ENCODE measurements around the gene PEMT.

PEMT gene

DNA sequence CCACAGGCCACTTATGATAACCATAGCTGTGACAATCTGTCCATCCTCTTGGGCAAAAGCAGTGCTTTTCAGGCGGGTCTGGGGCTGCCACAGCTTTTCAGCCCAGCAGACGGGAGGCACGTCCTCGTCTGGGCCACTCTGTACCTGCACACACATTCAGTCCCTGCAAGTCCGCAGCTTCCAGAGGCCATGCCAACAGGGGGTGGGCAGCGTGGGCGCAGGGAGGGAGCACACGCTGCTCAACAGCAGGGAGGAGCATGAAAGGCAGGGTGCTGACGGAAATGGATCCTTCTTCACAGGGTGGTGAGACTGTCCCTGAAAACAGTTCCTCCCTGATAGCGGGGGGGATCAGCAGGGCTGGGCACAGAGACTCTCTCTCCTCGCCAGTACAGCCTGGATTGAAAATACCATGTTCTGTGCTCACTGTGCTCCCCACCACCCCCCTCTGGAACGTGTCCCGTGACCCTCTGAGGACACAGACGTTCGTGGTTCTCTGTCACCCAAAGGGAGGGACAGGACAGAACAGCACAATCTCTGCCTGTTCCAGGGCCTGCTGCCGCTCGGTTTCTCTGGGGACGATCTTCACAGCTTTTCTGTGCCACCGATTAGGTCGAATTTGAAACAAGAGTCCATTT, 41.7 kb downstream of the PEMT start:
- DNase-seq: no peak

DNA sequence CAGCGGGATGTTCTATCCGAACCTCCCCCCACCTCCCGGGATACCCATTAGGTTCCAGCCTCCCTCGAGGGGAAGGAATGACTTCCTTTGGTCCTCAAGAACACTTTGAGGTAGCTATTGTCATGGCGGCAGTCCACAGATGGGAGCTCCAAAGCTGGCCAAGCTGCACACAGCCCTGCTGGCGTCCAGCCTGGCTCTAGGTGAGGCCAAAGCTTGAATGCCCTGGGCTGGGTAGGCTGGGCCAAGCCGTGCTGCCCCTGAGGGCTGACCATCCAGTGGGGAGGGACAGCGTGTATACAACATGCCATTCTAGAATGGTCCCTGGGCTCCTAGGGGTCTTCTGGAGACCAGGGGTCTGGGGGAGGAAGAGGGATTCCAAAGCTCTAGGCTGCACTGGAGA, 43.5 kb downstream of the PEMT start:
- no peak for DNase-seq

DNA sequence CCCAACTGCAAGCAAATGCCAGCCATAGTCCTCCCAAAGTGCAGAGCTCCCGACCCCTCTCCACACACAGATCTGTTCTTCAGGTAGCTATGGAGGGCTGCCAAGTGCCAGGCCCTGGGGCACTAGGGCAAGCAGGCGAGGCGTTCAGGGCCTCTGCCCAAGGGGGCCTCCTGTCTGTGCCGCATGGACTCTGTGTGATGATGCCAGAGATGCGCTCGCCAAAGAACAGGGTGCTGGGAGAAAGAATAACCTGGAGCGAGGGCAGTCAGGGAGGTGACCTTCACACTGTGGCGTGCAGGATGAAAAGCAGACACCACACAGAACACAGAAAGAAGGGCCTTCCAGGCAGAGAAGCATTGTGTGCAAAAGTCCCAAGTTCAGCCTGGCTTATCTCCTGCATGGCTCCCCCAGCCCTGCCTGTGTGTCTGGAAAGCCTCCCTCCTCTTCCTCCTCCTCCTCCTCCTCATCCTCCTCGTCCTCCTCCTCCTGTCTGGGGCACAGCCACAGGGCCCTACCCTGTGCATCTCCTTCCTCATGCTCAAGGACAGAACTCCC, 44.2 kb downstream of the PEMT start:
- no peak for DNase-seq

DNA sequence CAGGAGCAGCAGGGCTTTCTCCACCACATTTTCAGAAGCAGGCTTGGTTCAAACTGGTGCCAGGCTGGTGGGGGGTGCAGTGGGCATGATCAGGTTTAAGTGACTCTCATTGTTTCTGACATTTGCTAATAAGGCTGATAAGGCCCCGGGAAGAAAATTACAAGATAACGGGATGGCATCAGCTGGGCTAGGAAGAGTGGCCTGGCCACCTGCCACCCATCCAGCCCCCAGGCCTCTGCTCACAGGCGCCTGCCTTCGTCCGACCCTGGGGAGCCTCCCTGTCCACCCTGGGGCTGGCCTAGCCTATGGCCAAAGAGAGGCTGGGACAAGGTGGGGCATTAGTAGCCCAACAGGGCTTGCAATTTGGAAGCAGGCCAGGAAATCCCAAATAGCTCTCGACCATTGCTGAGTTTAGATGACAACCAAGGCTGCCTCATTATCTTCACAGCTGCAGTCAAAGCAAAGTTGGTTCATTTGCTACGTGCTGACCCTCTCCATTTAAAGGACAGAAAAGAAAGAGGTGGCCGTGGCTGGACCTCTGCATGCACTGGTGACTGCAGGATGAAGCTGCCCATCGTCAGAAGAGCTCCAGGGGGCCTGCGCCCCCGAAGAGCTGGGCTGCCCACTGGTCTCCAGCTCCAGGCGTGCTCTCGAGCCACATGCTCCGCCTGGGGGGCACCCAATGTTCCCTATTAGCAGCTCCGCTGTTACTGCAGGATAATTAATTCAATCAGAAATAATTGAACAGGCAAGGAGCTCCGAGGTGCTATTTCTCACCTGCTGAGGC, 44.9 kb downstream of the PEMT start:
- DNase-seq: no peak

DNA sequence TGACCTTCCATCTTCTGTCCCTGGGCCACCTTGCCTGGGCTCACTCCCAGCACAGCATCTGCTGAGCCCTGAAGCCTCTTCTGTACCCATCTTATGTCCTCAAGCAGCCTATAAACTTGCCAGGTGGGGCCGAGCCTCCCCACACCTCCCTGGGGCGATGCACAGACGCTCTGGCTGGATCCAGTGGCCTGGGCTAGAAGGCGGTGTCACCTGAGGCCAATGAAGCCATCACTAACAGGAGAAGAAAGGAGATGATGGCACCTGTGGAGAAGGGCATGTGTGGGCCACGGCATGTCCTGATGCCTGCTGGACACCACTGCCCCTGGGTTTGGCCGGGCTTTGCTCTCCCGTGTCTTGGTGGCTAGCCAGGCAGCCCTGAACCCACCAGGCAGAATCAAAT, 45.5 kb downstream of the PEMT start:
- DNase-seq: no peak

DNA sequence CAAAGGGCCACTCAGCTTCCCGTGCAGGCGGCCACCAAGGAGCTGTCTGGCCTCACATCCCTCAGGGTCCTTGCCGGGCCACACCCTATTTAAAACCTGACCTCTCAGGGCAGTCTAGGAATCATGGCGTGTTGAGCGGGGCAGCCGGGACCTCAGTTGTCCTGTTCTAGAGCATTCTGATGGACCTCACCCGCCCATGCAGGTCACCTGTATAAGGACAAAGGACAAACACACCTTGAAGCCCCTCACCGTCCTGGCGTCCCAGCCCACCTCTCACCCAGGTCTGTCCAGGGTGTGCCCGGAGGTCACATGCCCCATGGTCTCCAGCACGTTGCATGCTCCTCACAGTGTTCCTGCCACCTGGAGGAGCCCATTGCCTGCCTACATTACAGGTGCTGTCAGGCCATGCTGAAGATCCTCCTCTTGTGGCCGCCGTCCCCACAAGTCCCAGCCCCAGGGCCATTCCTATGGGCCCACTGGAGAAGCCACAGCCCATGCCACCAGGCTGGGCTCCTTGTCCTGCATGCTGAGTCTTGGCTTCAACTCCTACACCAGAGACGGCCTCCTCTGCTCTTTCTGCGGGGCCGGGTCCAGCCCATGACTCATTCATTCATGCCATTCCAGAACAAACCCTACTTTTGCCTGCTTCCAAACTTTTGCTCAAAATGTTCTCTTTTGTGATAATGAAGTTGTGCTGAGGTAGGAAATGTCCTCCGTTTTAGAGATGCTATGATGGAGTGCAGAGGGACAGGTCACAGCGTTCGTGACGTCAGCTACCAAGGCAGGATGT, 46.3 kb downstream of the PEMT start:
- DNase-seq: no peak

DNA sequence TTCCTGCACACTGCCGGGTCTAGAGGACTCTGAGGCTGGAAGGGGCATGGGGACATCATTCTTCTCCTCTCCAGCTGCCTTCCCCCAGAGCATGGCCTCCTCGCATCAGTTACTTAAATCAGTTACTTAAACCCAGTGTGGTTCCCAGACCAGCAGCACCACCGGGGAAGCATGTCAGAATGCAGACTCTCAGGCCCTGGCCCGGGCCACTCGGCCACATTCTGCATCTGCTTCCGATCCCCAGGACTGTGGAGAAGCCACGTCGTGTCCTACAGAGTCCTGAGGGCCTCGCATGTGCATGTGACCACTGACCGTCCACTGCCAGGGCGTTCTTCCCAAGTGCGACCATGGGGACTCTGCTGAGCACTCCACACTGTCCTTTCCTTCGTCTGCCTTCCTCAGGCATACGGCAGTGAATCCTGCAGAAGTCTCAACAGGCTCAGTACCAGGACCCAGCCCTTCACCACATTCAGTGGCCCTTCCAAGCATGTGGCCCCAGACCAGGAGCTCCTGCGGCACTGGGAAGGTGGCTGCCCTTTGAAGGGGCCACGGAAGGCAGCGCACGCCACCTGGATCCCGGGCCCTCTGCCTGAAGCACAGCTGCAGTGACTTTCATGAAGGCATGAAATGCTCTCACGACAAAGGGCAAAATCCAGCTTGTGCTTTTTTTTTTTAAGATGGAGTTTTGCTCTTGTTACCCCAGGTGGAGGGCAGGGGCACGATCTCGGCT, 48.4 kb downstream of the PEMT start:
- DNase-seq: no peak

DNA sequence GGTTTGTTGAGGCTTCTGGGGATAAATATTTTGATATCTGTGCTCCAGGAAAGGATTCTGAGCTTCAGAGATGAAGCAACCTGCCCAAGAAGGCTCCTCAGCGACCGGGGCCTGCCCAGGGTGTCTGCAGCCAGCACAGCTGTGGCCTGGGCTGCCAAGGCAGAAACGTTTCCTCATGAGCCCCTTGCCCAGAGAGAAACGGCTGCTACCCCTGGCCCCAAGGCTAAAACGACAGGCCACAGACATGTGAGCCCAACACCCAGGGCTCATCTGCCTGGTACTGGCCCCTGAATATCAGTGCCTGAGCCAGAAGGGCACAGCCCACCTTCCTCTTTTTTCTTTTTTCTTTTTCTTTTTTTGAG, 49.9 kb downstream of the PEMT start:
- DNase-seq: no peak

DNA sequence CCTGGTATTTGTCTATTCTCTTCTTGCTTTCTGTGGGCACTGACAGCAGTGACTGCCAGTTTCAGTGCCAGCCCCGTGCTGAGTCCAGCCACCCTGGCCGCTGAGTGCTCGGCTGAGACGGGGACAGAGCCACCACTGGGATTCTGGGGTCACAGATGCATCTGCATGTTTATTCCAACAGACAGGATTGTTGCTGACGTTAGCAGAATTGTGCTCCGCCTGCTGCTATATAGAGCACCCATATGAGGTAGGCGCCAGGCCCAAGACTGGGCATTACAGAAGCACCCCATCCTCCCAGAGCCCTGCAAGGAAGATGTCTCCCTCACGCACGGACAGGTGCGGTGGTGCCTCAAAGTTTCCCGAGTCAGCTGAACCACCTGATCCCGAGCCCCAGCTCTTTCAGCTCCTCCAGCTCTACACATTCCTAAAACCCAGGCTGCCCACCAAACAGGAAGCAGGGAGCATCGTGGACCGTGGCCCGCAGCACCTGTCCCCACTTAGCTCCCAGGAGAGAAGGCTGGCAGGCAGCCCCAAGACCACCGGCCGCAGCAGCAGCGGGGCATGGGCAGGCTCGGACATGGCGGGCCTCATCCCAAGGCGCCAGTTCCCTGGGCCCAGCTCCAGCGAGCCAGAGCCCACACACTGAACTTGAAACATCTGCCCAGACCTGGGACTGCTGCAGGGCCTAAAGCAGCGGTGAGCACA, 50.4 kb downstream of the PEMT start:
- DNase-seq: no peak

DNA sequence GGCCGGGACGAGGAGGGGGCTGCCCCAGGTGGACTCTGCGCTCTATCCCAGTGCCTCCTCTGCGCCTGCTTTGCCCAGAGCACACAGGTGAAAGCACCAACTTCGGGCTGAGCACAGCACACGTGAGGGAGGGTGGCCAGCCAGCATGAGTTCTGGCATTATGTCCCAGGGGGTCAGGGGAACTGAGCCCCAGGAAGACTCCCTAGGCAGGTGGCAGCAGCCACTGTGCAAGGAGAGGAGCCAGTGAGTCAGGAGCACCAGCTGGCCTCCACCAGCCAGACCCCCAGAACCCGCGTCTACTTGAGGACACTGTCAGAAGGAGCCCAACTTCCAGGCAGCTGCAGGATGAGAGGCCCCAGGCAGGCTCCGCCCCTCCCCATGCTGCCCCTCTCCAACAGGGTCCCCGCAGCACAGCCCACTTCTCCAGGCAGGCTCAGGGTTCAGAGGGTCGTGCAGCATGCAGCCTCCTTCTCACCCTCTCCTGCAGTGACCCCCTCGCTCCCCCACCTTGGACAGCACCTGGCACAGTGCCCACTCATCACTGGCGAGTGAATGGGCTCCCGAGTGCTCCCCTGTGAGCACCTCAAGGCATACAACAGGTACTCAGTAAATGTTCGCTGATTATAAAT, 51.1 kb downstream of the PEMT start:
- no peak for DNase-seq

DNA sequence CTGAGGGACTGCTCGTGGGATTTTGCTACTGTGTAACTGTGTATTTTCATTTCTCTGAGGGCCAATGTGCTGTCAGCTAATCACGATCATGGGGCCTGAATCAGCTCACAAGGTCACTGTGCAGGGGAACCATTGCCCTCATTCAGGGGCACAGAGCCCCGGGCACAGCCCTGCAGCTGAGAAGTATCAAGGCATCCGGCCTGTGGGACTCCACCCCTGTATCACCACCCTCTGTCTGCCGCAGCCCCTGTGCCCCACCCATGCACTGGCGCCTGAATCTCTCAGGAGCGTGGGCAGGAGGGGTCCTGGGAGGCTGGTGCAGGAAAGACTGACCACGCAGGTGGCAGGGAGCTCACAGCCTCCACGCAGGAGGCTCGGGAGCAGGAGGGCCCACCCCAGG, 51.9 kb downstream of the PEMT start:
- DNase-seq: no peak

DNA sequence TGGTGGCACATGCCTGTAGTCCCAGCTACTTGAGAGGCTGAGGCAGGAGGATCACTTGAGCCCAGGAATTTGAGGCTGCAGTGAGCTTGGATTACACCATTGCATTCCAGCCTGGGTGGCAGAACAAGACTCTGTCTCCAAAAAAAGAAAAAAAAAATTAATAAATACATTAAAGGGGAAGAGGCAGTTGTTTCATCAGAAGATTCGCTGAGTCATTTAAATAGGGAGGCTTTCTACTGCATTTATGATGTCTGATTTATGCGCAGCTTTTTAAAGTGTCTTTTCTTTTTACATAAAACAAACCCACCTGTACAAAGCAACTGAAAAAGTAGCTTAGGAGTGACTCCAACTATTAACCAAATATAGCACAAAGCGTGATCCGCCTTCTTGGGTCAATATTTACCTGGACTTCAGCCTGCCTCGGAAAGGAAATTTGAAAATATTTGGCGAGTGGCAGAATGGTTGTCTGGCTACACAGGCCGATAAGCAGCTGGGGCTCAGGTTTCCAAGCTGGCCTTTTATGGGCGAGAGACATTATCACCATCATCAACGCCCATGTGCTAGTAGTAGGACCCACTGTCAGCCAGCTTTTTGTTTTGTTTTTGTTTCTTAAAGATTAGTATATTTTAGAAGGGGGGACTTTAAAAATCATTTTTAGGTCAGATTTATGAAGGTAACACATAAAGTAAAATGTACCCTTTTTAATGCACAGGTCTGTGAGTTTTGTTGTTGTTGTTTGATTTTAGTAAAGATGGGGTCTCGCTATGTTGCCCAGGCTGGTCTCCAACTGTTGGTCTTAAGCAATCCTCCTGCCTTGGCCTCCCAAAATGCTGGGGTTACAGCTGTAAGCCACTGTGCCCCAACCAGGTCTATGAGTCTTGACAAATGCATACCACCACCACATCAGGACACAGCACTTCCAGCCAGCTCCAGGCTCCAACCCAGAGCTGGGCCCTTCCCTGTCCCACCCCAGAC, 52.8 kb downstream of the PEMT start:
- DNase-seq: no peak

DNA sequence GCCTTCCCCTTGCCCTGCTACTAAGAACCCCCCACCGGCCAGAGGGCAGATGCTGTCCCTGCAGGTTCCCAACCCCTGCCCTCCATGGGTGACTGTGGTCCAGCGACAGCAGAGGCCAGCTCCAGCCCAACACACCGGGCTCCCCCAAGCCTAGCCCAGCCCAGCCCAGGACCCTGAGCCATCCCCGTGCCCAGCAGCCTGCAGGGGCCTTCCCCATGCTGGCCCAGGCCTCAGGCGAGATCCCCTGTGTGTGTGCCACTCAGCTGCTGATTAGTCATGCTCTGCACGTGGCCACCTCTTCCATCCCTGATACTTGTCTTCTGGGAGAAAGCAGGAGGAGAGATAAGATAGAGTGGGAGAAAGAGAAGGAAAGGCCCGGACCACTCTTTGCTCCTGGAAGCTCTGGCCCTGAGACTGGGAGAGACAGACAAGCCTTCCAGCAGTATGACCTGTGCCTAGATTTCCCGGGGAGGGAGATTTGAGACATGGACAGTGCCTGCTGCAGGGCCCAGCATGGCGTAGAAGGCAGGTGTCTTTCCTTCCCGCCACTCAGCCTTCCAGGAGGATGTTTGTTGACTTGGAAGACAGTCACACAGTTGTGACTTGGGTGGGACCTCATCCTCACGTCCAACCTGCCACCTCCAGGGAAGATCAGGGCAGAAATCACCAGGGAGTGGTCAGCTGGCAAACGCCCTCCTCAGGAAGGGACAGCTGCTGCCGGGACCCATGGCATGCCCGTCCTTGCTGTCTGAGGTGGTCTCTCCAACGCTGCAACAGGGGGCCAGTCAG, 54.0 kb downstream of the PEMT start:
- no peak for DNase-seq

DNA sequence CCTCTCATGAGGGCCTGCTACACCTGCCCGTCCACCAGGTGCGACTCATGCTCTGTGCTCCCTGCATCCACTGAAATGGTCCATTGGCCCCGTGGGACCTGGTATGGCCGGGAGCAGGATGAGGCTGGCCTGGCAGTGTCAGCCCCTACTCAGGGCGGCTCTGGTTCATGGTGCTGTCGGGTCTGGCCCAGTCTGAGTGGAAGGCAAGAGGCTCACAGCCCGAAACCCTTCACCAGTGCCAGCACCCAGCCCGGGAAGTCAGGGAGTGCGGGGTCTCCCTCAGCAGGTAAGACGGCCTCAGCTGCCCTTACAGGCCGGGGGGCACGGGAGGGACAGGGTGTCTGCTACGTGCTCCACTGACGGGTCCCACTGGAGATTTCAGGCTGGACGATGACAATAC, 54.8 kb downstream of the PEMT start:
- DNase-seq: no peak

DNA sequence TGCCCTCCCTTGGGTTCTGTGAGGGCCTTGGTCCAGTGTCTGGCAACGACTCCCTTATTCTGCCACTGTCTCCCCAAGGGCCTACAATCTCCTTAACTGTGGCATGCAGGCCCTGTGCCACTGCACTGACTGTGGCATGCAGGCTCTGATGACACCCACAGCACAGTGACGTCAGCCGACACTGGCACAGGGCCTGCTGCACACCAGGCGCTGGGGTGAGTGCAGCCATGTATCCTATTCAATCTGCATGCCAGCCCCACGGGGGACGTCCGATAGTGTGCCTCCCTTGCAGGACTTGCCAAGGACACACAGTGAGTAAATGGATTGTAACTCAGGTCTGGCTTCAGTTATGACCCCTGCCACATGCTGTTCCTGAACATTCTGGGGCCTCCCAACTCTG, 55.6 kb downstream of the PEMT start:
- DNase-seq: no peak

DNA sequence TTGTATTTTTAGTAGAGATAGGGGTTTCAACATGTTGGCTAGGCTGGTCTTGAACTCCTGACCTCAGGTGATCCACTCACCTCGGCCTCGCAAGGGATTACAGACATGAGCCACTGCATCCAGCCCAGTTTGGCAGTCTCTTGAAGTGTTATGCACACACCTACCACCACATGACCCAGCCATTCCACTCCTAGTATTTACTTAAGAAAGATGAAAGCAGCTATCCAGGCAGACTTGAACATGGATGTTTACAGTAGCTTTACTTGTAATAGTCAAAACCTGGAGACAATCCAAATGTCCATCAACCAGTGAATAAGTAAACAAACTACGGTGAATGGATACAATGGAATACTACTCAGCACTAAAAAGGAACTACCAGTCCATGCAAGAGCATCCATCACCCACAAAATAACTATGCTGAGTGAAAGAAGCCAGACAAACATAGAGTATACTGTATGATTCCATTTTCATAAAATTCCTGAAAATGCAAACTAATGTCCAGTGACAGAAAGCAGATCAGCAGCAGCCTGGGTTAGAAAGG, 57.5 kb downstream of the PEMT start:
- DNase-seq: no peak

DNA sequence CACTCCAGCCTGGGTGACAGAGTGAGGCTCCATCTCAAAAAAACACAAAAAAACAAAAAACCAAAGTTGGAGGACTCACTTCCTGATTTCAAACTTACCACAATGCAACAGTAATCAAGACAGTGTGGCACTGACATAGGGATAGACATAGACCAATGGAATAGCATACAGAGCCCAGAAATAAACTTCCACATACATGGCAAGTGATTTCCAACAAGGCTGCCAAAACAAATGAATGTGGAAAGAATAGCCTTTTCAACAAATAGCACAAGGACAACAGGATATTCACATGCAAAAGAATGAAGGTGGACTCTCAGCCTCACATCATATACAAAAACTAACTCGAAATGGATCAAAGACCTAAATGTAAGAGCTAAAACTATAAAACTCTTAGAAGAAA, 58.5 kb downstream of the PEMT start:
- no peak for DNase-seq

DNA sequence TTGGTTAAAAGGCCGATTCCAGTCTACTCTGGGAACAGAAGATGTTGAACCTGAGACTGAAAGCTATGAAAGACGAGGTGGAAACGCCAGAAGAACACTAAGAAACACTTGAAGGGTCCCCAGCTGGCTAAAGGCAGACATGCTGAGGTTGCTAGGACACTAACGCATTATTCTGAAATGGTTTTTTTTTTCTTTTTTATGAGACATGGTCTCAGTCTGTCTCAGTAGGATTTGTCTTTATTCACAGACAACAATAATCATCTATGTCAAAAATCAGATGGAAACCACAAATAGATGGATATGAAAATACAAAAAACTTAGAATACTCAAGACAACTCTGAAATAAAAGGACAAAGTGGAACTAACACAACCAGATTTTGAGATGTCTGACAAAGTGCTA, 60.4 kb downstream of the PEMT start:
- DNase-seq: no peak
